Measurements from ENCODE around the gene TMEM114.

- TF ChIP-seq TARDBP (IDR thresholded peaks at IDR 0.05) (no peak), FOXM1 (IDR thresholded peaks at IDR 0.05; ENCODE audit: borderline replicate concordance) (no peak), SP1 (IDR thresholded peaks at IDR 0.05) (no peak), CTBP1 (IDR thresholded peaks at IDR 0.05; ENCODE audit: borderline replicate concordance) (no peak), ARNT (IDR thresholded peaks at IDR 0.05) (no peak), ZNF384 (IDR thresholded peaks at IDR 0.05) (no peak), HDGF (IDR thresholded peaks at IDR 0.05; ENCODE audit: borderline replicate concordance) (no peak), BHLHE40 (IDR thresholded peaks at IDR 0.05; ENCODE audit: borderline replicate concordance) (no peak), PKNOX1 (IDR thresholded peaks at IDR 0.05) (no peak), ELF4 (IDR thresholded peaks at IDR 0.05) (no peak), FOXK2 (IDR thresholded peaks at IDR 0.05) (no peak), SUZ12 (IDR thresholded peaks at IDR 0.05) (no peak)
Measured at GRCh38 chr16:8591451-8591850, 1.1 kb upstream of the TMEM114 start.

Data from HEK293T (cell line).